ENCODE measurements around the gene AASS.

AASS gene

DNA sequence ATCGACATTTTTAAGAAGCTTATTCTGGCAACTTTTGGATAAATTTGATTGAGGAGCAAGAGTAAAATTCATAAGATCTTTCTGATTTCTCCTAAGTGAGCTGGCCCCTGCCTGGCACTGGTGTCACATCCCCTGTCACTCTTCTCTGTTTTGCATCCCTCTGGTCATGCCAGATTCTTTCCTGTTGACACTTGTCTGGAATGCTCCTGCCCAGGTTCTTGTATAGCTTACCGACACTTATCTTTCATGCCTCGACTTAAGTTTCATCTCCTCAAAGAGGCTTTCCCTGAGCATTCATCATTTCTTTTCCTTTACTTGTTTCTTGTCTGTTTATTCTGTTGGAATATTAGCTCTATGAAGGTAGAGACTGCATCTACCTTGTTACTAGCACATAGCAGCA lies 22.2 kb upstream of the AASS start:
- Histone ChIP-seq H3K4me1 (ENCODE audit: control insufficient read depth in 1 of 2, insufficient read depth in 1 of 2, low read depth in 1 of 2, low read length in 1 of 2) (no peaks in the 10 kb centered on the region), H3K27me3 (no peaks in the 10 kb centered on the region), H3K27ac (no peak overlapping the region), H3K4me3 (ENCODE audit: low read depth in 1 of 2, low read length in 1 of 2) (no peak overlapping the region), H3K9me3 (no peaks in the 10 kb centered on the region), H3K36me3 (no peaks in the 10 kb centered on the region)
- TF ChIP-seq, protein P1, sequence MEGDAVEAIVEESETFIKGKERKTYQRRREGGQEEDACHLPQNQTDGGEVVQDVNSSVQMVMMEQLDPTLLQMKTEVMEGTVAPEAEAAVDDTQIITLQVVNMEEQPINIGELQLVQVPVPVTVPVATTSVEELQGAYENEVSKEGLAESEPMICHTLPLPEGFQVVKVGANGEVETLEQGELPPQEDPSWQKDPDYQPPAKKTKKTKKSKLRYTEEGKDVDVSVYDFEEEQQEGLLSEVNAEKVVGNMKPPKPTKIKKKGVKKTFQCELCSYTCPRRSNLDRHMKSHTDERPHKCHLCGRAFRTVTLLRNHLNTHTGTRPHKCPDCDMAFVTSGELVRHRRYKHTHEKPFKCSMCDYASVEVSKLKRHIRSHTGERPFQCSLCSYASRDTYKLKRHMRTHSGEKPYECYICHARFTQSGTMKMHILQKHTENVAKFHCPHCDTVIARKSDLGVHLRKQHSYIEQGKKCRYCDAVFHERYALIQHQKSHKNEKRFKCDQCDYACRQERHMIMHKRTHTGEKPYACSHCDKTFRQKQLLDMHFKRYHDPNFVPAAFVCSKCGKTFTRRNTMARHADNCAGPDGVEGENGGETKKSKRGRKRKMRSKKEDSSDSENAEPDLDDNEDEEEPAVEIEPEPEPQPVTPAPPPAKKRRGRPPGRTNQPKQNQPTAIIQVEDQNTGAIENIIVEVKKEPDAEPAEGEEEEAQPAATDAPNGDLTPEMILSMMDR (IDR thresholded peaks at IDR 0.05): no peak

DNA sequence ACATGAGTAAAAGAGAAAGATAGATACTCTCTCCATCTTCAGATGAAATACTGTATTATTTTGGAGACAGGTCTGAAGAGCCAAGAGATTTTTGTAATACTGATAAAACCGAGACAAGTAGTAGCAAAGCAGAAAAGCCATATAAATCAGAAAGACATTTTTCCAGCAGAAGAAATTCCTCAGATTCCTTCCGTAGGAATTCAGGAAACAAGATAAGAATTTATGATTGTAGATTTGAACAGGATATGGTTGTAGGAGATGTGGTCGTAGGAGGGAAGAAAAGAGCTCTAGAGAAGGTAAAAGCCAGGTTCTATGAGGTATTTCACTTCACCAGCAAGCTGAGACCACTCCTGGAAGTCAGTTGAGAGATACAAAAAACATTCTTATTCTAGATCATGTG lies 17.6 kb upstream of the AASS start:
- TF ChIP-seq, protein P1 (IDR thresholded peaks at IDR 0.05): no peak
- no peaks in the 10 kb centered on the region for H3K36me3 ChIP-seq
- no peak overlapping the region for H3K4me3 ChIP-seq (ENCODE audit: low read depth in 1 of 2, low read length in 1 of 2)
- H3K27me3 ChIP-seq: no peaks in the 10 kb centered on the region
- H3K9me3 ChIP-seq: no peaks in the 10 kb centered on the region
- no peak overlapping the region for H3K27ac ChIP-seq
- H3K4me1 ChIP-seq (ENCODE audit: control insufficient read depth in 1 of 2, insufficient read depth in 1 of 2, low read depth in 1 of 2, low read length in 1 of 2): no peaks in the 10 kb centered on the region

DNA sequence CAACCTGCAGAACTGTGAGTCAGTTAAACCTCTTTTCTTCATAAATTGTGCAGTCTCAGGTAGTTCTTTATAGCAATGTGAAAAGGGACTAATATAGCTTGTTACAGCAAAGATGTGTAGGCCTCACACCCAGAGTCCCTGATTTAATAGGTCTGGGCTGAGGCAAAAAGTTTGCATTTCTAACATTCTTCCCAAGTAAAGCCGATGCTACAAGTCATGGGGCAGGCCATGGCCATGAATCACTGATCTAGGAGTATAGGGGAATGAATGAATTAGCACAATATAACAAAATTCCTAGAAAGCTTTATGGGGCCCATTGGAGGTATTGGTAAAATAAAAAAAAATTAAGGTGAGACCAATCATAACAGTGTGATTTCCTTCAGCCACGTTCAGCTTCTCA lies 11.5 kb upstream of the AASS start:
- H3K4me3 ChIP-seq (ENCODE audit: low read depth in 1 of 2, low read length in 1 of 2): no peak overlapping the region
- TF ChIP-seq, protein P1 (IDR thresholded peaks at IDR 0.05): no peak
- no peaks in the 10 kb centered on the region for H3K4me1 ChIP-seq (ENCODE audit: control insufficient read depth in 1 of 2, insufficient read depth in 1 of 2, low read depth in 1 of 2, low read length in 1 of 2)
- no peaks in the 10 kb centered on the region for H3K27me3 ChIP-seq
- H3K27ac ChIP-seq: no peak overlapping the region
- no peaks in the 10 kb centered on the region for H3K9me3 ChIP-seq
- no peaks in the 10 kb centered on the region for H3K36me3 ChIP-seq

DNA sequence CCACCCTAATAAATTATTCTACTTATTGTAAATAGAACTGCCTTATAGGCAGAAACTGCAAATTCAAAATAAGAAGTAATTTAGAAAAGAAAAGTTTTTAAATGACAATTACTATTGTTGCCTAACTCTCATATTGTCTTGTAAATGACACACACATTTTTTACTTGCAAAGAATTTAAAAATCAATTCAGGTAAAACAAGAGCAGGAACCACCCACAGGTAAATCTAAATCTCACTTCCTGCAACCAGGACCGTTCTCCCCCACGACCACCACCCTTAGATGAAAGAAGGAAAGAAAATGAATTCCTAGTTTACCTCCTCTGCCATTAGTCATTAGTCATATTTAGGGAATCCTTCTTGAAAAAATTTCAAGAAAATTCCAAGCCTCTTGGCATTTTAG lies 4.8 kb upstream of the AASS start:
- no peak overlapping the region for H3K4me3 ChIP-seq (ENCODE audit: low read depth in 1 of 2, low read length in 1 of 2)
- peaks cover 0 to 7% of the 10 kb centered on the region in 2 experiments for H3K4me1 ChIP-seq (ENCODE audit: control insufficient read depth in 1 of 2, insufficient read depth in 1 of 2, low read depth in 1 of 2, low read length in 1 of 2)
- no peak overlapping the region for H3K27ac ChIP-seq
- H3K27me3 ChIP-seq: peaks cover 30% of the 10 kb centered on the region
- TF ChIP-seq, protein P1 (IDR thresholded peaks at IDR 0.05): no peak
- H3K36me3 ChIP-seq: no peaks in the 10 kb centered on the region
- H3K9me3 ChIP-seq: no peaks in the 10 kb centered on the region

DNA sequence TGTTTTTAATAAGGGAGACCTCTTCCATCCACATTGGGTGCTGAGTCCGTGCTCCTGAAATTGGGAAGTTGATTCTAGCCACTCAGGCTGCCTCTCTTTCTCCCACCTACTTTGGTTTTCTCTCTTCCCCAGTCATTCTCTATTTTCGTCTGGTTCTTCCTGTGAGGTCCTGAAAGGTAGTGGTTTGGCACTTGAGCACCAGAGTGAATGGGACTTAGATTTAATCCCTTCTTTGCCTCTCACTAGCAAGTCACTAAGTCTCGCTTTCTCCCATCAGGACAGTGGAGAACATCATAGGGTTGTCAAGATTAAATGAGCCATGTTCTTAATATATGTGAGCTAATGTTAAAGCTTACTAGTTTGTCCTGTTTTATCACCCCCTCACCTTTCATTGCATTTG lies 4.0 kb upstream of the AASS start:
- Histone ChIP-seq H3K4me1 (ENCODE audit: control insufficient read depth in 1 of 2, insufficient read depth in 1 of 2, low read depth in 1 of 2, low read length in 1 of 2) (peaks cover 0 to 15% of the 10 kb centered on the region in 2 experiments), H3K4me3 (ENCODE audit: low read depth in 1 of 2, low read length in 1 of 2) (no peak overlapping the region), H3K27ac (no peak overlapping the region), H3K27me3 (peaks cover 38% of the 10 kb centered on the region), H3K36me3 (no peaks in the 10 kb centered on the region), H3K9me3 (no peaks in the 10 kb centered on the region)
- TF ChIP-seq, protein P1 (IDR thresholded peaks at IDR 0.05): no peak

Measured in neutrophil (primary cell).